ENCODE data around the gene CENPVL3.
"Not testable (repeated sequence)": the region's sequence is repeated elsewhere in the genome, so short reads cannot be mapped to it uniquely, and the experiment has no call there.

Gene CENPVL3

GRCh38 chrX:51618241-51619155 is at the start of gene CENPVL3:
Gene CENPVL3 (minus strand): TSS chrX:51618912. CDS start chrX:51618873, 39 bp downstream.
- DNase-seq (ENCODE audit: low read depth in 4 of 4, low spot score in 1 of 4) = peak in 1 of 4 experiments; percentile 1

- DNase-seq (ENCODE audit: low read depth in 4 of 4, low spot score in 1 of 4) = no peak
These were observed 47.3 kb upstream of the CENPVL3 start for GRCh38 chrX:51665981-51666380.

DNA sequence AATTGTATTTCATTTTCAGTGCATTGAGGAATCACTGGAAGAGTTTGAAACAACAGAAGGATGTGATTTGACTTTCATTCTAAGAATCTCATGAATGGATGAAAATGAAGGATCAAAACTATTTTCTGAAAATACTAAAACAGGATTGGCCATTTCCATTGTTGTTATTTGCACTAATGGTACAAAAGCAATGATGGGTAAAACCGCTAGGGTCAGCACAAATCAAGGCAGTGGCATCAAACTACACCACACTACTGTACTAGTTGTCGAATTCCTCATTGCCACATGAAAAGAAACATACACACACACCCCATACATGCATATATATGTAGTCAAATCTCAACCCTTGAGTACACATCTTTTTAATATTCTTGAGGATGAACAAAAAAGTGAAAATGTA is 24.7 kb upstream of the CENPVL3 start:
- no peak for DNase-seq (ENCODE audit: low read depth in 4 of 4, low spot score in 1 of 4)

DNA sequence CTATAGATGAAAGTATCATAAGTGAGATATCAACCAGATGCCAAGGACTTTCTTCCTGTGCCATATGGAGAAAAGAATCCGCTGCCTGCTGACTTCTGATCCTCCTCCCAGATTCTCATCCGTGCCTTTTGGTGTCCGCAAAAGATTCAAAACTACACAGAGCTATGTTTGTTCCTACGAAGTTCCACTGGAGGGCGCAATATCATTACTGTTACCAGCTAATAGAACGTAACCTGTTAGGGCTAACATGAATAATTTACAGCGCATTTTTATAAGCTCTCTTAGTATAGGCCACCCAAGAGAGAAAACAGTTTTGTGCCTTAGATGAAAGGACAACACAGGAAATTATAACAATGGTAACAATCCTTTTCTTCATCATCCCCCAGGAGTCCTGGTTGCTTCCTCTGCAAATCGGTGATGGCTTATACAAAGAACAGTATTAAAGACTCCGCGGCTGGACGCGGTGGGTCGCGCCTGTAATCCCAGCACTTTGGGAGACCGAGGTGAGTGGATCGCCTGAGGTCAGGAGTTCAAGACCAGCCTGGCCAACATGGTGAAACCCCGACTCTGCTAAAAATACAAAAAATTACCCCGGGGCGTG is 22.8 kb upstream of the CENPVL3 start:
- no peak for DNase-seq (ENCODE audit: low read depth in 4 of 4, low spot score in 1 of 4)

- DNase-seq (ENCODE audit: low read depth in 4 of 4, low spot score in 1 of 4) = not testable (repeated sequence)
These were observed 17.8 kb upstream of the CENPVL3 start for GRCh38 chrX:51636511-51636910.

DNA sequence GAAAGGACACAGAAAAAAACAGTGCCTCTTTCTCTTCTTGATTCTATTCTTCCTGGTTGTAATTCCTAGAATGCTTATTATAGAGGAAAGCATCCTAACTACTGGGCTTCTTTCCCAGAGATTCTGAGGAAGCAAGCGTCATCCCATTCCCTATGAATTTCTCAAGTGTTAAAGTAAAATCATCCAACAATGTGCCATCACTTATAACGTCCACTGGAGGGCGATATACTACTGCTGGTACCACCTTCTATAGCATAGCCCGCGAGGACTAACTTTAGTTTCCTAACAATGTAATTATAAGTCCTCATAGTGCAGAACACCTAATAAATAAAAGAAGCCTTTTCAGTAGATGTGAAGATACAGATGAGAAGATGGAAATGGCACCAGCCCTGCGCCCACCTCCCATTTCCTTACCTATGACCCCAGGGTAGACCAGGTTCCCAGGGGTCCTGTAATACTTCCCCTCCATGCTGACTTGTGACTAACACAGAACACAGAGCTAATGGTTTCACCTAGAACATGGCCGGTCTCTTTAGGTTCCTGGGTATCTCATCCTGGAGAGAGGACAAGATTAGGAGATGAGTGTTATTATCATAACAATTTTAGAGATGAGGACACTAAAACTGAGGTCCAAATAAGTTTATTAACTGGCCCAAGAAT is 4.2 kb downstream of the CENPVL3 start:
- DNase-seq (ENCODE audit: low read depth in 4 of 4, low spot score in 1 of 4) = no peak

- DNase-seq (ENCODE audit: low read depth in 4 of 4, low spot score in 1 of 4) = no peak
These were observed 9.9 kb downstream of the CENPVL3 start for GRCh38 chrX:51608766-51609165.

DNA sequence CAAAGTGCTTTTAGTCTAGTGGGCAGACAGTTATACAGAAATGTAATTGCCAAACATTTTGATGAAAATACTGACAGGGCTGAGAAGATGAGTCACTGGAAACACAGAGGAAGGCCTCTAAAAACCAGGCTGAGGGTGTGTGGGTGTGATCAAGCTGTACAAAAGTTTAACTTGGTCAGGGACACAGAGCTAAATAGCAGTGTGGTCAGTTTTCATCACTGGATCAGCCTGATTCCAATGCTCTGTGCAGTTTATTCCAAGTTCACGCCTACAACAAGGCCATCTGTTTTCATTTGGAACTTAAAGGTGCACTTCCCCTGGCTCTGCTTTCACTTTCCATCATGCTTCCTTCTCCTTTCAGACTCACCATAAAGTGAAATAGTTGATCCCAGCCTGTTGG is 10.6 kb downstream of the CENPVL3 start:
- no peak for DNase-seq (ENCODE audit: low read depth in 4 of 4, low spot score in 1 of 4)

GRCh38 chrX:51606446-51606845 is 12.3 kb downstream of the CENPVL3 start:
- no peak for DNase-seq (ENCODE audit: low read depth in 4 of 4, low spot score in 1 of 4)

DNA sequence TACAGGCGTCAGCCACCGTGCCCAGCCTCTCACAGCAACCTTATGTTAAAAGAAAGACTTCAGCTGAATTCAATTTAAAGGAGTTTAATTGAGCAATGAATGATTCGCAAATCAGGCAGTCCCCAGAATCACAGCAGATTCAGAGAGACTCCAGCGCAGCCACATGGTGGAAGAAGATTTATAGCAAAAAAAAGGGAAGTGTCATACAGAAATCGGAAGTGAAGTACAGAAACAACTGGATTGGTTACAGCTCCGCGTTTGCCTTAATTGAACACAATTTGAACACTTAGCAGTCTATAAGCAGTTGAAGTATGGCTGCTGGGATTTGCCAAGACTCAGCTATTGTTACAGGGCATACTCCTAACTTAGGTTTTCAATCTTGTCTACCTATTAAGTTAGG is 19.8 kb downstream of the CENPVL3 start:
- DNase-seq (ENCODE audit: low read depth in 4 of 4, low spot score in 1 of 4) = no peak

DNA sequence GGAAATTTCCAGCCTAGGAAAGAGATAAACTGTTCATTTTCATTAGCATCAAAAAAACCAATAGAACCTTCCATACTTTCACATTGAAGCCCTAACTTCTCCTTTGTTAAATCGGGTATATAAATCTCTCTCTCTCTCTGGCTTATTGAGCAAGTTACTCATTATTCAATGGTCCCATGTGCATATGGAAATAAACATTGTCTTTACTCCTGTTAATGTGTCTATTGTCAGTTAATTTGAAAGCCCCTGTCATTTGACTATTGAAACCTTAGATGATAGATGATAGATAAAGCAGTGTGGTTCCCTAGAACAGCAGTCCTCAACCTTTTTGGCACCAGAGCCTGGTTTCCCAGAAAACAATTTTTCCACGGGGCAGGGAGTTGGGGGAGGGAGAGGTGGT is 46.8 kb downstream of the CENPVL3 start:
- no peak for DNase-seq (ENCODE audit: low read depth in 4 of 4, low spot score in 1 of 4)

DNA sequence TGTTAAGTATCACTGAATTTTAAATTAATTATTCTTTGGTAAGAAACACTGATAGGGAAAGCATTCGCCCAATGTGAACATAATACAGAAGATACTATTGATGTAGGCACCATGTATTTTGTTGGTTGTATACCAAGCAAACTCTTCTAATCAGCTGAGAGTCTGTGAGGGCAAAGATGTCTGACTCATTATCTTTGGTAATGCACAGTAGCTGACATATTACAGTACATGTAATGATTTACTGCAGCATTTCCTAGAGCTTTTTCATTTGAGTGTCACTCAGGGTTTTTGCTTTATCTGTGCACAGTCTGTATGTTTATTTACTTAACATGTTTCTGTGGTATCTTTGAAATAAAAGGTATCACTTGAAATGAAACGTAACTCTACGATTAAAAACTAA is 49.2 kb downstream of the CENPVL3 start:
- no peak for DNase-seq (ENCODE audit: low read depth in 4 of 4, low spot score in 1 of 4)

- no peak for DNase-seq (ENCODE audit: low read depth in 4 of 4, low spot score in 1 of 4)
These were observed 50.1 kb downstream of the CENPVL3 start for GRCh38 chrX:51568586-51568985.
